Measurements from ENCODE around the gene SGK1.
"Not testable (repeated sequence)": the region's sequence is repeated elsewhere in the genome, so short reads cannot be mapped to it uniquely, and the experiment has no call there.

The SGK1 gene

DNA sequence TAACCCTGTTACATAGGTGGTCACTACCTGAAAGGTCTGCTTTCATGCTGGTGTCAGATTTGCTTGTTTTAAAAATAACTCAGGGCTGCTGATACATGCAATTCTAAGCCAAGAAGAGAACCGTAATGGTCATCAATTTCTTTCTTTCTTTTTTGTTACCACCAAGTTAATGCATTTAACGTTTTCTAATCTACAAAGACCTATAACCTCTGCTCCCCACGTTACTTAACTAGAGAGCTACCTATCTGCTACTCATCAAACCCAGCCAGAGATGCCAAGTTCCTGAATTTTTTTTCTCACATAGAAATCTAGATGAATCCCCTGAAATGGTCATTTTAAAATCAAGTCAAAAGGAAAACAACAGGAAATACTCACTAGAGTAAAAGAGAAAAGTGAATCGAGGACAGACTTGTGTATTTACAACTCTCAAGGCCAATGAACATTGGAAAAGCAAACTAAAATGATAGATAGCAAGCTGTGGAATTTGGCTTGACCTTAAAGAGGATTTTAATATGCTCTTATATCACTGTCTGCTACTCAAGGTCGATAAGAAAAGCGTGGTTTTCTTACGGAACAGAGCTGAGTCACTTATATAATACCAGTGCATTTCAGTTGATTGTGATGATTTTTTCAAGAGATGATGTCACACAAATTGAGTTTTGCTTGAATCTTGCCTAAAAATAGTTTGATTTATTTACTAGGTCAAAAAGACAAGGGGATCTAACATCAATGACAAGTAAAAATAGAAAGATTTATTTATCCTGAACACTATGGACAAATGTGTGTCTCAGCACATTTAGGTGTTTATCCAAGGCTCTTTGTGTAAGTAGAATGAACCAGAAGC lies 67.9 kb downstream of the SGK1 start:
- no peak for DNase-seq

DNA sequence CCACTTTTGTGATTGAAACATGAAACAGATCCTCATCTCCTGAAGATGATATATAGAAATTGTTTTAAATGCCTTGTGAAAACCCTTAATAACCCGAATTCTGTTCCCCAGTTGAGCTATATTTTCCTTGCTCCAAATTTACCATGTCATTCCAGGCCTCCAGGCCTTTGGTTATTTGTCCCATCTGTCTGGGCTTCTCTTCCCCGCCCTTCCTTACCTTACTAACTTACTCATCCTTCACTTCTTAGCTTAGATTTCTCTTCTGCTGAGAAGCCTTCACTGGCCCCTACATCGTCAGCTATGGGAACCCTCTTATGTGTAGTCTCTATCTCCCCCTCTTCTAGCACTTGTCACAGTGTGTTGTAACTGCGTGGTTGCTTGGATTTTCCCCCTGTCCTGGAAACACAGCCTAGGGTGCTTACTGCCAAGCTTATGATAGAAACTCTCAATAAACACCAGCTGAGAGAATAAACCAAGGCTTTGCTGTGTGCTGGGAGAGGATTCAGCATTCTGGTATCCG lies 68.6 kb downstream of the SGK1 start:
- DNase-seq: no peak

DNA sequence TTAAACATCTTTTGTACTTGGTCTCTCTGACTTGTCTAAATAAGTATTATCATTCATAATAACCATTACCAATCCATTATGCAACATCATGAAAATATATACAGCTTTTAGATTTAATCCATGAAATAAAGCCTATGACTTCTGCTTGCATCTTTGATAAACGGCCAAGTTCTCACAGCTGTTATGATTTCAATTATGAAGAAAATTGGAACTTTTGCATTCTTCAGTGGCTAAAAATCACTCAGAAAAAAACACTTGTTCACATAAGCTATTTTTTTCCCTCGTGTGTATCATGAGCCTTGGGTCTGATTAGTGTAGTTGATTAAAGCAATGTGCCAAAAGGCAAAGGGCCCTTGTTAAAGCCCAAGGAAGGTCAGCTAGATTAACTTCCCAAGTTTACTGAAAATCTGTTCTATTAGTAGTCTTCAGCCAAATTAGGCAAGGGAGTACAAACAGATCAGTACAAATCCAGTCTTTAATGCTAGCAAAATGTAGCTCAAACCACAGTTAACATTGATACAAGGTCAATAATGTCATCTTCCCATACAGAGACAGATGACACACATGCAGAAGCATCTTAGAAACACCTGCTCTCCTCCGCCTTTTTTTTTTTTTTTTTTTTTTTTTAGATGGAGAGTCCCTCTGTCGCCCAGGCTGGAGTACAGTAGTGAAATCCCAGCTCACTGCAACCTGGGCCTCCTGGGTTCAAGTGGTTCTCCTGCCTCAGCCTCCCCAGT lies 69.9 kb downstream of the SGK1 start:
- DNase-seq: no peak

DNA sequence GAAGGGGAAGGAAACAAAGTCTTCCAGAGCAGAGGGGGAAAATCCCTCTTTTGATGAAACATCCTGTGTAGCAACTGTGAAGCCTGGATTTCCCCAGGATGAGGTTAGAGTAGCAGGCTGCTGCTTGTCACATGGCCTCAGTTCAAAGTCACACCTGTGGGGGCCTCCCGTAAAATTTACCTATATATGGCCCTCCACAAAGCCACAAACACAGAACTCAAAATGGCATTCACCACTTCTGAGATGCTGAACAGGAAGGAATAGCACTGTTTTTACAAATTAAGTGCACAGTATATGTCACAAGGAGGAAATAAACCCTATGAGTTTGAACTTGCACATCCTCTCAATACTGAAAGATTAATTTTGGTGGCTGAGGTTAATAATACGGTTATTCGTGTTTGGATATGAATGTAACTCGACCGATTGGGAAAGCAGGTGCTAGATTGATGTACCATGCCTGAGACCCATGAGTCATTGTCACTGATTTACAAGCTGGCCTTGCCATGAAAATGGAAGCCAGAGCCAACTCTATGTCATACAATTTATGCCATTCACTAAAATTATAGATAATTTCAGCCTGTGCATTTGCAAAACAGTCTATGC lies 70.6 kb downstream of the SGK1 start:
- DNase-seq: peak; percentile 57

DNA sequence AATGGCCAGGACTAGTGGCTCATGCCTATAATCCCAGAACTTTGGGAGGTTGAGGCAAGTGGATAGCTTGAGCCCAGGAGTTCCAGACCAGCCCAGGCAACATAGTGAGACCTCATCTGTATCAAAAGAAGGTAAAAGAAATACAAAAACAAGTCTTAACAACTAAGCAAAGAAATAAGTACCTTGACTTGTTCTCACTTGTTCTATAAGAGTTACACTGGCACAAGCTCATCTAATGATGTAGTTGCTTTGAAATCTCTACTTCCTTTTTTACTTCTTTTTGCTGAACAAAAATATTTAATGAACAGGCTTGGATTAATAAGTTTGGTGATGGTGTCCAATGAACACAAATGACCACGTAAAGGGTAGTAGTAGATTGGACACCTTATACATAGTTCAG lies 72.2 kb downstream of the SGK1 start:
- DNase-seq: no peak

DNA sequence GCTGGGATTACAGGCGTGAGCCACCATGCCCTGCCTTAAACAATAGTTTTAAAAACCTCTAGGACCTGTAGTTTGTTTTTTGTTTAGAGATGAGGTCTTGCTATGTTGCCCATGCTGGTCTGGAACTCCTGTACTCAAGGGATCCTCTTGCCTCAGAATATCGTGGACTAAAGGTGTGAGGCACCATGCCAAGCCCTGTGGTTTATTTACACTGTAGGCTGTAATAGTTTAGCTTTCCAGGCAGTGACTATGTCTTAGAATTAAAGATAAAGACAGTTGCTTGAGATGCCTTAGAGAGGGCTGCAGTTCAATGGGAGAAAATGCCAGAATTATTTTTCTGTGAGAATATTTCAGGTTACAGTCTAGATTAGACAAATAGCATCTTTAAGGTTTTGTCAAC lies 72.9 kb downstream of the SGK1 start:
- no peak for DNase-seq

DNA sequence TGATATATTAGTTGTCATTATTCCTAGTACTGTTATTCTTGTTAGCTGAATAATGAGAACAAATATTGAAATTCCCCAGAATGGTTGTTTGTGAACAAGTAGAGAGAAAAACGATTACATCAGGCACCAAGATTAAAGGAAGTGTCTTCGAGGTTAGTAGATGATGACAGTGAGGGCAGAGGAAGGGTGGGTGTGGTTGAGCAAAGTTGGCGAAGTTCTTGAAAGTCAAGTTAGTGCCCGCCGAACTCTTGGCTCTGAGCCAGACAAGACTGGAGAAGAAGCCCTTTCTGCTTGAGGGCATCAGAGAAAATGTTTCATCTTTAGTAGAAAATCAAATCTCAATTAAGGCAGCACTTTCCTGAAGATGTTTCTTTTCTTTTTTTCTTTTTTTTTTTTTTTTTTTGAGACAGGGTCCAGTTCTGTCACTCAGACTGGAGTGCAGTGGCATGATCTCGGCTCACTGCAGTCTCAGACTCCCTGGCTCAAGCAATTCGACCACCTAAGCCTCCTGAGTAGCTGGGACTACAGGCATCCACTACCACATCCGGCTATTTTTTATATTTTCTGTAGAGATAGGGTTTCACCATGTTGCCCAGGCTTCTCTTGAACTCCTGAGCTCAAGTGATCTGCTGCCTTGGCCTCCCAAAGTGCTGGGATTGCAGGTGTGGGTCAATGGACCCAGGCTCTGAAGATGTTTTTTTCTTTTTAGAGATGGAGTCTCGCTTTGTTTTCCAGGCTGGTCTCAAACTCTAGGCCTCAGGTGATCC lies 77.1 kb downstream of the SGK1 start:
- peak; percentile 71 for DNase-seq

DNA sequence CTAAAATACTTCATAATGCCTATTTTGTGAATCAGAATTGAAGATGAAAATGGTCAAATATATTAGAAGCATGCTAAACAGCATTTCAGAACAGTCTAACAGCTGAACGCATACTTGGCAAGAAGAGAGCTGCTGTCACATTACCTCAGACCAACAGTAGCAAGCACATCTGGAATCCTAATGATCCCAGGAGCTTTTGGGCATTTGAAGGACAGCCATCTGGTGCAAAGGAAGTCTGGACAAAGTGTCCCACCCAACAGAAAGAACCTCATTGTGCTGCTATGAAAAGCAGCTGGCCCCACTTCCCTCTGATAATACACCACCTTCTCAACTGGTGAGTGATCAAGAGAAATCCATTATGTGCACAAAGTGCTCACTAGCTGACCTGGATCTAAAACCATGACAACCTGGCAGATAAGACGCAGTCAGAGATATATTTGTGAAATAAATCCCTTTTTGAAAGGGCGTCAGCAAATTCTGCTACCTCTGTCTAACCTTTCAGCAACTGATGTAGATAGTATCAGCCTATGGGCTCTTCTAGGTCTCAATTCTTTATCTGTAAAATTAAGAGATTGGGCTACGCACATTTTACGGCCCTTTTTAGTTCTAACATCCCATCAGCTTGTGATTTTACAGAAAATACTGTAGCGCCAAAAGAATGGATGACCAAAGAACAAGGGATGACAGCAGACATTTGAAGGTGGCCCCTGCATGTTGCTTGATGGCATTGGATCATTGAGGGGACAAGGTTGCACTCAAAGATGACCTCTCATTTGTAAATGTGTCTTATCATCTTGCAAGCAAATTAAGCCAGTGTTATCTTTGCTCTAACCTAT lies 78.7 kb downstream of the SGK1 start:
- DNase-seq: no peak

DNA sequence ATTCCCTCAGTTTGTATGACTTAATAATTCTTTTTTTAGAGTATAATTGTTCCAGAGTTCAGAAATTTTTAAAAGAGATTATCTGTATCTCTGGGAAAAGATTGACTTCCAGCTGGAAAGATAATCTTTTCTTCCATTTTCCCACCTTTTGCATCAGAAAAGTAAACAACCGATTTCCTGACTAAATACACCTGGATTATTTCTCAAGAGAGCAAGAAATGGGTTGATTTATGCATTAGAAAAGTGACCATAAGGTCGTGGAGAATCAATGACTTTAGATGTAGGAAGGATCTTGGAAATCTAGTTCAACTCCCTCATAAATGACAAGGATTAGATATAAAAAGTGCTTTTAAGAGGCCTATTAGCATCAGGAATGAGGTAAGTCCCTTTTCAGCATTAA lies 79.9 kb downstream of the SGK1 start:
- no peak for DNase-seq

DNA sequence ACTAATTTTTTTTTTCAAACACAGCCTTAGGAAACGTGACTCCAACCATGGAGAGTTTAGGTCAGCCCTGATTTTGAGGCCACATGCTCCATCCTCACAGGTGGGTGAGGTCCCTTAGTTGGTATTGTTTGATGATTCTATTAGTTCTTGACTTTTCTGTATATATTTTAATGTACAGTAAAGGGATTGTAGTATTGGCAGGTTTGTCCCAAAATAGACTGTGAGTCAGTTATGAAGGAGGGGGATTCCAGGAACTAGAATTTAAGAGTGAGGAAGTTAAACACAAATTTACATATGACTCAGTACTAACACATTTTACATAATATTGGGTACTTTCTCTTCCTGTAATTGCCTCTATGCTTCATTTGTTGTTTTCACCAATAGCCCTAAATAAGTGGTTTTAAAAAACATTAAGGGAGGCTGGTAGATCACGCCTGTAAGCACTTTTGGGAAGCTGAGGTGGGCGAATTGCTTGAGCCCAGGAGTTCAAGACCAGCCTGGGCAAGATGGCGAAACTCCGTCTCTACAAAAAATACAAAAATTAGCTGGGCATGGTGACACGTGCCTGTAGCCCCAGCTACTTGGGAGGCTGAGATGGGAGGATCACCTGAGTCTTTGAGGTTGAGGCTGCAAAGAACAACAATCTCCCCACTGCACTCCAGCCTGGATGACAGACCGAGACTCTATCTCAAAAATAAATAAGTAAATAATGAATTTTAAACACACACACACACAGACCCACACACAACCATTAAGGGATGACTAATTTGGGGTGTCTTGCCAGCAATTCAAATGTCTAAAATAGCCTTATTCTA lies 81.8 kb downstream of the SGK1 start:
- DNase-seq: no peak

DNA sequence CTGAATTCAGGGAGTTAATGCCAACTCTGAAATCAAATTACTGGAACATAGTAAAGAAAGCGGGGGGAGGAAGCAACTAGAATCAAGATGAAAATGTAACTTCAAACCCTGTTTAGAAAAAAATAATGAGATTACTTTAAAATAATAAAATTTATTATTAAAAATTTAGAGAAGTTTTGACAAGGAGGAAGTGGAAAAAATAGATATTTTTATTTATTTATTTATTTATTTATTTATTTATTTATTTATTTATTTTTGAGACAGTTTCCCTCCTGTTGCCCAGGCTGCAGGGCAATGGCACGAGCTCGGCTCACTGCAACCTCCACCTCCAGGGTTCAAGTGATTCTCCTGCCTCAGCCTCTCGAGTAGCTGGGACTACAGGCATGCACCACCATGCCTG lies 82.6 kb downstream of the SGK1 start:
- DNase-seq: not testable (repeated sequence)

DNA sequence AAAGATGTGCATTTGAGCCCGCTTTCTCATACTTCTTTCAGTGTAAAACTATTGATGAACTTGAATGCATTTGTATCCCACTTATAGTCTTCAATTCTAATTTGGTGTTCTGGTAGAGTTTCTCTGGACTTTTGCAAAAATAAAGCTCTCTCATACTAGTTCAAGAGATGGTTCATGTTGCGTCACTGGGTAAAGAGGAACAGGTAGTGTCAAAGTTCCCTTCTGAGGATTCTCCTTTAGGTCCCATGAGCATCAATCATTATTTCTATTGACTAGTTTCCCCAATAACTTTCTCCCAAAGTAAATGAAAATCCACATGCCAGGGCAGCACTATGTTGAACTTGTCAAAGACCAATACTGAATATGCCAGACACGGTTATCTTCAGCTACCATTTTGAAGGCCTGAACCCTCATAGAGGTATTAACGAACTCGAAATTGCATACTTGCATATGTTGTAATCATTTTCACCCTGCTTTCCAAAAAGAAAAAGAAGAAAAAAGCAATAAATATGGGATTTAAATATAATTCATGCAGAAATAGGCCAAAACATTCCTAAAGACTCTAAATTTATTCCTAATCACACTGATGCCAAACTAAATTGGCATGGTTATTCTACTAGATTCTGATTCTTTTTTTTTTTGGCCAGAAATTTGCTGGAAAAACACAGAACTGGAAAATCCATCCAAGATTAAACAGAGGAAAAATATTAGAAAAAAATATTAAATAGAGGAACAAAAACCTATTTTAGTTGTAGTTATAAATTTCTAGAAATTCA lies 84.5 kb downstream of the SGK1 start:
- no peak for DNase-seq

DNA sequence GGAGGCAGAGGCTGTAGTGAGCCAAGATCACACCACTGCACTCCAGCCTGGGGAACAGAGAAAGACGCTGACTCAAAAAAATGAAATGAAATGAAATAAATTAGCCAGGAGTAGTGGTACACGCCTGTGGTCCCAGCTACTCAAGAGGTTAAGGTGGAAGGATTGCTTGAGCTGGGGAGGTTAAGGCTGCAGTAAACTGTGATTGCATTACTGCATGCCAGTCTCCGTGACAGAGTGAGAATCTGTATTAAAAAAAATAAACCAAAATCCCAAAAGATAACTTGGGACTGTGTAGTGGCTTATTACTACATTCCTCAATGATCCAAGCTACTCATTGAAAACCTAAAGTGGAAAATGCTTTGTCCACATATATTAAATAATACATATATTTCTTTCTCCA lies 87.0 kb downstream of the SGK1 start:
- DNase-seq: no peak

DNA sequence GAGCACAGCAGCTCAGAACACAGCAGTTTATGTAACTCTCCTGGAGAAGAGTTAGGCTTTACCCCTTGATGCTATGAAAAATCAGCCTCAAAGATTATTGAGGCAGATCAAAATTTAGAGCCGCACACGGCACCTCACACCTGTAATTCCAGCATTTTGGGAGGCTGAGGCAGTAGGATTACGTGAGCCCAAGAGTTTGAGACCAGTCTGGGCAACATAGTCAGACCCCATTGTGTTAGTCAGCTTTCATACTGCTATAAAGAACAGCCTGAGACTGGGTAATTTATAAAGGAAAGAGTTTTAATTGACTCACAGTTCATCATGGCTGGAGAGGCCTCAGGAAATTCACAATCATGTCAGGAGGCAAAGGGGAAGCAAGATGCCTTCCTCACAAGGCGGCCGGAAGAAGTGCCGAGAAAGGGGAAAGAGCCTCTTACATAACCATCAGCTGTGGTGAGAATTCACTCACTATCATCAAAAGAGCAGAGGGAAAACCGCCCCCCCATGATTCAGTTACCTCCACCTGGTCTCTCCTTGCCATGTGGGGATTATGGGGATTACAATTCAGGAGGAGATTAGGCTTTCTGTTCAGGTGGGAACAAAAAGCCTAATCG lies 87.7 kb downstream of the SGK1 start:
- DNase-seq: no peak

DNA sequence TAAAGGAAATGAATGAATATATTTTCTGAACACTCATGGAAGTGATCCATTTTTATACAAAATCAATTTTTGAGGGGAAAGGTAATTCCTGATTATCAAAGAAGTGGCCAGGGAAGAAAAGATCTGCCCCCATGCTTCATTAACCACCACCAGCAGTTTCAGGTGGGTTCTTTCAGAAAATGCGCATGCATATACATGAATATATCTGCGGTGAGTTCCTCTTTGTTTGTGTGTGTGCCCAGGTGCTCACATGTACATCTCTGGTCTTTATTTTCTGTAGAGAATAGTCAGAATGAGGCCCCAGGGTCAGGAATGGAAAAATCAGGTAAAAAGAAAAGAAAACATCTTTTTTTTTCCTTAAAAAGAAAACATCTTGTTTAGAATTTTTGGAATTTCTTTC lies 88.4 kb downstream of the SGK1 start:
- no peak for DNase-seq

DNA sequence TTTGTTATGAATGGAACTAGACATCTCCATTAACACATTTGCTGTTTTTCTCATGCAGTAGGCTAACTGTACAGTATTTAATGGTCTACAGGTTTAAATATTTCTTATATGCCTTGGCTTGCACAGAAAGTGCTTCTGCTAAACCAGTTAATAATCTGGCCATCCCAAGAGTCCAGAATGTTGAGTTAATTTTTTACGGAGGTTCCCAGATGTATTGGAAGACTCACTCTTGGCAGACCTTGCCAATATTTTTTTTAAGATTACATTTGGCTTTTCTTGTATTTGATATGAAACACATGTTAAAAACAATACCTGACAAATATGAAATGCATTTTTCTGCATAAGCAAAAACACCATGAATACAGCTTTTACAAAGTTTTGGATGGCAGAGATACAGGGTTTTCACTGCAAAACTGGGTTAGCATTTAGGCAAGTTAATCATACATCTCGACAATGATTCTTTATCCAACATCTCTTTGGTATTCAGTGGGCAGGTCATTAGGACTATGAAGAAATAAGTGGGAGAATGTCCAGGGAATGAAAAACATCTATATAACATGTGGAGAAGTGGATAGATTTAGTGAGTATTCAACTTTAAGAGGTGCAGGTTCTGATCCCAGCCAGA lies 94.0 kb downstream of the SGK1 start:
- no peak for DNase-seq

DNA sequence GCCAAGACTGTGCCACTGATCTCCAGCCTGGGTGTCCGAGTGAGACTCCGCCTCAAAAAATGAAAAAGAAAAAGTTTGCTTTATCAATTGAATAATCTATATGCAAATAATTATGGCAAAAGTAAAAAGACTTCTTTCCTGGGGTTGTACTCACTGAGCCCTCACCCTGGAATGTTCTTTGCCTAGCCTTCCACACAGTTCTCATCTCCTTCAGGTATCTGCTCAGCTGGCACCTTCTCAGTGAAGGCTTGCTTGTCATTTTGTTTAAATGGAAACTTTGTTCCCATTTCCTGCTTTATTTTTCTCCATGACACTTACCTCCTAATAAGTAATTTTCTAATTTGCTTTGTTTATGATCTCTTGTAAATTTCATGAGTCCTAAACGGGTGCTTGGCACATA lies 96.7 kb downstream of the SGK1 start:
- no peak for DNase-seq

DNA sequence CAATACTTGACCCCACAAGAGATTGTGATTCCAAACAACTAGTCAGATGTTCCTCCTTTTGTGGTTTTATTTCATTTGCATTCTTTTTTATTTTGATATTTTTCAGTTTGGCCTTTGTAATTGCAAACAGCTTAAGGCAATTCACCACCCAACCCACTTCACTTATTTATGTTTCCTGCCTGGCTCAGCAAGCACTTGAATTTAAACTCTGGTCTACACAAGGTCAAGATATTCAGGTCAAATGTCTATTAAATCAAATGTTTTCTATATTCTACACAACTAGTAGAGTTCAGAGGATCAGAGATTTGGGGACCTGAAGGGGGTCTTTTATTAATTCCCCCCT lies 100.1 kb downstream of the SGK1 start:
- DNase-seq: no peak

DNA sequence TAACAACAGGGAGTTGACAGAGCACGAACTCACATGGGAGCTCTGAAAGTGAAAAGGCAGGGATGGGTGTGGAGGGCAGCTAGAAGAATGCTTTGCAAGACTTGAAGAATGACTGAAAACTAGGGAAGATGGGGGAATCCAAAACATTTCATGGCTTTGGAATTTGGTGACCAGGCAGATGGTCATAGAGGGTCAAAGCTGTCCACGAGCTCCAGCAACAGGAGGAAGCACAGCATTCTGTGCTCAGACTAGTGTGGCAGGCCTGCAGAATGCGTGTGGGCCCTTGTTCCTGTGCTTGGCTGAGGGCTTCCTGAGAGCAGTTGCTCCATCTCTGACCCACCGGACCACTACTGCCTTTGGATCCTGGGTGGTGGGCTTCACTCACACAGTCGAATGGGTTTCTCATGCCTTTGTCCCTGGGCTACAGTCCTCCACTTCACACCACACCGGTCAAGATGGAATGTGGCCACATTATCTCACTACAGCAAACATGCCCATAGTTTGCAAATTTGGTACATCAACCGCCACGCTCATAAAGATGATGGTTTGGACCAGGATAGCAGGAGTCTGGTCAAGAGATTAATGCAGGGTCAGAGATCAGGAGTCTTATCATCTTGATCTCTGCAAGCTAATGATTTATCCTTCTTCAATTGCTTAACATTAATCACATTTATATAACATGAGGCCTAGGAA lies 100.7 kb downstream of the SGK1 start:
- DNase-seq: no peak
